Liver (tissue), 9 donors: ENCODE data around the gene HSD3B2. TPM values are rescaled to one million over a fixed set of nuclear protein-coding genes. Genes with fewer than 3 reads are reported as not detected.

Experiments used
- DNase-seq: peaks from one replicate; pipeline ENCODE4 v3.0.0-alpha.2; 2017; ENCODE audit warnings: low spot score
- H3K27ac ChIP-seq, 2 donors: one replicate each; pipeline ENCODE4 v1.7.0; 2013; ENCODE audit warnings: inconsistent platforms in 2 of 2, low read length in 2 of 2, control low read depth in 1 of 2, low read depth in 1 of 2, mild to moderate bottlenecking in 1 of 2
- H3K27me3 ChIP-seq, 4 donors: one replicate each; pipeline versions ENCODE4 v1.6.1 to v1.7.0; 2013; ENCODE audit warnings: low read length in 3 of 4, inconsistent platforms in 1 of 4, mild to moderate bottlenecking in 1 of 4, moderate library complexity in 1 of 4; ENCODE audit not compliant: control insufficient read depth in 4 of 4, insufficient read depth in 4 of 4
- H3K36me3 ChIP-seq, 4 donors: one replicate each; pipeline versions ENCODE4 v1.6.1 to v1.7.0; 2013; ENCODE audit warnings: low read length in 3 of 4, mild to moderate bottlenecking in 3 of 4, low read depth in 1 of 4, moderate library complexity in 1 of 4; ENCODE audit not compliant: control insufficient read depth in 4 of 4, insufficient read depth in 3 of 4
- H3K4me1 ChIP-seq, 4 donors: one replicate each; pipeline versions ENCODE4 v1.6.1 to v1.7.0; 2013; ENCODE audit warnings: low read length in 3 of 4, mild to moderate bottlenecking in 3 of 4, moderate library complexity in 1 of 4; ENCODE audit not compliant: control insufficient read depth in 4 of 4, insufficient read depth in 4 of 4
- H3K4me3 ChIP-seq, 3 donors: one replicate each; pipeline versions ENCODE4 v1.6.1 to v1.7.0; 2013; ENCODE audit warnings: low read length in 3 of 3, control low read depth in 1 of 3, low read depth in 1 of 3, mild to moderate bottlenecking in 1 of 3
- H3K9ac ChIP-seq, 2 donors: one replicate each; pipeline ENCODE4 v1.7.0; 2013; ENCODE audit warnings: low read length in 2 of 2, mild to moderate bottlenecking in 2 of 2, moderate library complexity in 2 of 2, control low read depth in 1 of 2, low read depth in 1 of 2
- H3K9me3 ChIP-seq, 4 donors: one replicate each; pipeline versions ENCODE4 v1.6.1 to v1.7.0; 2013; ENCODE audit warnings: low read length in 3 of 4; ENCODE audit not compliant: control insufficient read depth in 4 of 4
- EGR1 ChIP-seq, 2 donors: IDR thresholded peaks; 2 replicates each; pipeline ENCODE4 v1.6.1; 2016 to 2018; ENCODE audit warnings: antibody characterized with exemption in 2 of 2, low read depth in 2 of 2
- FOXA1 ChIP-seq: IDR thresholded peaks from 2 replicates; pipeline ENCODE4 v1.6.1; 2016; ENCODE audit warnings: antibody characterized with exemption
- FOXA2 ChIP-seq: IDR thresholded peaks from 2 replicates; pipeline ENCODE4 v1.6.1; 2016; ENCODE audit warnings: antibody characterized with exemption
- GABPA ChIP-seq, 2 donors: IDR thresholded peaks in 1 of 2; conservative IDR thresholded peaks in 1 of 2; 2 replicates each; pipeline ENCODE4 v1.6.1; 2016; ENCODE audit warnings: antibody characterized with exemption in 2 of 2, mild to moderate bottlenecking in 1 of 2, moderate library complexity in 1 of 2
- HNF4A ChIP-seq, 2 donors: conservative IDR thresholded peaks; 2 replicates each; pipeline ENCODE4 v1.6.1; 2016; ENCODE audit warnings: antibody characterized with exemption in 2 of 2, mild to moderate bottlenecking in 2 of 2
- HNF4G ChIP-seq: IDR thresholded peaks from 2 replicates; pipeline ENCODE4 v1.6.1; 2016; ENCODE audit warnings: antibody characterized with exemption
- NR2F2 ChIP-seq: IDR thresholded peaks from 2 replicates; pipeline ENCODE4 v1.6.1; 2016; ENCODE audit warnings: antibody characterized with exemption
- RXRA ChIP-seq, 2 donors: IDR thresholded peaks; 2 replicates each; pipeline ENCODE4 v1.6.1; 2017 to 2018; ENCODE audit warnings: antibody characterized with exemption in 2 of 2, mild to moderate bottlenecking in 1 of 2
- SP1 ChIP-seq: IDR thresholded peaks from 2 replicates; pipeline ENCODE4 v1.6.1; 2018; ENCODE audit warnings: antibody characterized with exemption, mild to moderate bottlenecking
- YY1 ChIP-seq: IDR thresholded peaks from 2 replicates; pipeline ENCODE4 v1.6.1; 2016; ENCODE audit warnings: antibody characterized with exemption, mild to moderate bottlenecking
- WGBS: extraction: QIAGEN DNeasy Blood & Tissue Kit; methylation state at CpG from one replicate; pipeline ENCODE4 v1.1.7; 2013; 5-methylcytosine and 5-hydroxymethylcytosine counted together
- polyA plus RNA-seq, 2 donors: library from polyadenylated mRNA; stranded (reverse) in 1 of 2; unstranded in 1 of 2; fragments of 200-250 nt in 1 of 2; fragments of >200 nt in 1 of 2; fragmentation: Nextera tagmentation in 1 of 2; extraction: Ambion mirVana in 1 of 2; gene quantifications; one replicate each; pipeline versions ENCODE4 v1.2.1 to v1.2.3, GENCODE V29; 2013 to 2015
- total RNA-seq, 2 donors: library from RNA; depleted of rRNA; stranded (reverse); fragments of >200 nt; gene quantifications; one replicate each; pipeline ENCODE4 v1.2.3, GENCODE V29; 2014
- TF ChIP-seq, protein P1 (sequence below): fragments of 150-350 bp; IDR thresholded peaks from 2 replicates; pipeline ENCODE4 v1.5.1; 2017; ENCODE audit warnings: improper control_type of control experiment, low read depth, low read length; ENCODE audit not compliant: missing input control
- TF ChIP-seq, protein P2 (sequence below): IDR thresholded peaks from 2 replicates; pipeline ENCODE4 v1.6.1; 2016; ENCODE audit warnings: antibody characterized with exemption, mild to moderate bottlenecking
- TF ChIP-seq, protein P3 (sequence below): IDR thresholded peaks from 2 replicates; pipeline ENCODE4 v1.6.1; 2016; ENCODE audit warnings: antibody characterized with exemption
- donor health status: healthy.
- donor health status: healthy.
- donor health status: healthy.
- donor health status: healthy.
- donor health status: healthy.

Gene HSD3B2
- total and polyA plus RNA-seq, 4 donors = 0.14 to 0.25 (median 0.18) TPM; not detected in 1

DNA sequence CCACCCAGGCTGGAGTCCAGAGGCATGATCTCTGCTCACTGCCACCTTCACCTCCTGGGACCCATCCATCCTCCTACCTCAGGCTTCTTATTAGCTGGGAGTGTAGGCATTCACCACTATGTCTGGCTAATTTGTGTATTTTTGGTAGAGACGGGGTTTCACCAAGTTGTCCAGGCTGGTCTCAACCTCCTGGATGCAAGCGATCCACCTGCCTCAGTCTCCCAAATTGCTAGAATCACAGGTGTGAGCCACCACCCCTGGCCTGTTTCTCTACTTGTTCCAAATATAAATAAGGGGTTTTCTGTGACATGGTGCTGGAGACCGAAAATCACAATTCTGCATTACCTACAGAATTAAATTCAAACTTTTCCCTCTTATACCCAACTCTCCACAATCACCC lies 55.4 kb downstream of the HSD3B2 start:
- no peaks in the 10 kb centered on the region for H3K36me3 ChIP-seq
- H3K27ac ChIP-seq = no peak overlapping the region
- 93% methylated on average over 3 of the region's 3 CpGs for WGBS
- no peak overlapping the region for H3K9ac ChIP-seq
- no peak overlapping the region for H3K4me3 ChIP-seq
- H3K4me1 ChIP-seq = peaks cover 17 to 46% (median 30%) of the 10 kb centered on the region in 4 donors
- no peaks in the 10 kb centered on the region for H3K27me3 ChIP-seq
- H3K9me3 ChIP-seq = no peaks in the 10 kb centered on the region
- DNase-seq = no peak
- no peak for TF ChIP-seq HNF4G
- TF ChIP-seq NR2F2 = no peak
- TF ChIP-seq SP1 = no peak
- TF ChIP-seq HNF4A (conservative IDR thresholded peaks at IDR 0.05) = no peak
- TF ChIP-seq FOXA1 = no peak
- TF ChIP-seq, protein P1, sequence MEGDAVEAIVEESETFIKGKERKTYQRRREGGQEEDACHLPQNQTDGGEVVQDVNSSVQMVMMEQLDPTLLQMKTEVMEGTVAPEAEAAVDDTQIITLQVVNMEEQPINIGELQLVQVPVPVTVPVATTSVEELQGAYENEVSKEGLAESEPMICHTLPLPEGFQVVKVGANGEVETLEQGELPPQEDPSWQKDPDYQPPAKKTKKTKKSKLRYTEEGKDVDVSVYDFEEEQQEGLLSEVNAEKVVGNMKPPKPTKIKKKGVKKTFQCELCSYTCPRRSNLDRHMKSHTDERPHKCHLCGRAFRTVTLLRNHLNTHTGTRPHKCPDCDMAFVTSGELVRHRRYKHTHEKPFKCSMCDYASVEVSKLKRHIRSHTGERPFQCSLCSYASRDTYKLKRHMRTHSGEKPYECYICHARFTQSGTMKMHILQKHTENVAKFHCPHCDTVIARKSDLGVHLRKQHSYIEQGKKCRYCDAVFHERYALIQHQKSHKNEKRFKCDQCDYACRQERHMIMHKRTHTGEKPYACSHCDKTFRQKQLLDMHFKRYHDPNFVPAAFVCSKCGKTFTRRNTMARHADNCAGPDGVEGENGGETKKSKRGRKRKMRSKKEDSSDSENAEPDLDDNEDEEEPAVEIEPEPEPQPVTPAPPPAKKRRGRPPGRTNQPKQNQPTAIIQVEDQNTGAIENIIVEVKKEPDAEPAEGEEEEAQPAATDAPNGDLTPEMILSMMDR = no peak
- TF ChIP-seq, protein P2, sequence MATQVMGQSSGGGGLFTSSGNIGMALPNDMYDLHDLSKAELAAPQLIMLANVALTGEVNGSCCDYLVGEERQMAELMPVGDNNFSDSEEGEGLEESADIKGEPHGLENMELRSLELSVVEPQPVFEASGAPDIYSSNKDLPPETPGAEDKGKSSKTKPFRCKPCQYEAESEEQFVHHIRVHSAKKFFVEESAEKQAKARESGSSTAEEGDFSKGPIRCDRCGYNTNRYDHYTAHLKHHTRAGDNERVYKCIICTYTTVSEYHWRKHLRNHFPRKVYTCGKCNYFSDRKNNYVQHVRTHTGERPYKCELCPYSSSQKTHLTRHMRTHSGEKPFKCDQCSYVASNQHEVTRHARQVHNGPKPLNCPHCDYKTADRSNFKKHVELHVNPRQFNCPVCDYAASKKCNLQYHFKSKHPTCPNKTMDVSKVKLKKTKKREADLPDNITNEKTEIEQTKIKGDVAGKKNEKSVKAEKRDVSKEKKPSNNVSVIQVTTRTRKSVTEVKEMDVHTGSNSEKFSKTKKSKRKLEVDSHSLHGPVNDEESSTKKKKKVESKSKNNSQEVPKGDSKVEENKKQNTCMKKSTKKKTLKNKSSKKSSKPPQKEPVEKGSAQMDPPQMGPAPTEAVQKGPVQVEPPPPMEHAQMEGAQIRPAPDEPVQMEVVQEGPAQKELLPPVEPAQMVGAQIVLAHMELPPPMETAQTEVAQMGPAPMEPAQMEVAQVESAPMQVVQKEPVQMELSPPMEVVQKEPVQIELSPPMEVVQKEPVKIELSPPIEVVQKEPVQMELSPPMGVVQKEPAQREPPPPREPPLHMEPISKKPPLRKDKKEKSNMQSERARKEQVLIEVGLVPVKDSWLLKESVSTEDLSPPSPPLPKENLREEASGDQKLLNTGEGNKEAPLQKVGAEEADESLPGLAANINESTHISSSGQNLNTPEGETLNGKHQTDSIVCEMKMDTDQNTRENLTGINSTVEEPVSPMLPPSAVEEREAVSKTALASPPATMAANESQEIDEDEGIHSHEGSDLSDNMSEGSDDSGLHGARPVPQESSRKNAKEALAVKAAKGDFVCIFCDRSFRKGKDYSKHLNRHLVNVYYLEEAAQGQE = no peak
- TF ChIP-seq RXRA (IDR thresholded peaks at IDR 0.05) = no peak

DNA sequence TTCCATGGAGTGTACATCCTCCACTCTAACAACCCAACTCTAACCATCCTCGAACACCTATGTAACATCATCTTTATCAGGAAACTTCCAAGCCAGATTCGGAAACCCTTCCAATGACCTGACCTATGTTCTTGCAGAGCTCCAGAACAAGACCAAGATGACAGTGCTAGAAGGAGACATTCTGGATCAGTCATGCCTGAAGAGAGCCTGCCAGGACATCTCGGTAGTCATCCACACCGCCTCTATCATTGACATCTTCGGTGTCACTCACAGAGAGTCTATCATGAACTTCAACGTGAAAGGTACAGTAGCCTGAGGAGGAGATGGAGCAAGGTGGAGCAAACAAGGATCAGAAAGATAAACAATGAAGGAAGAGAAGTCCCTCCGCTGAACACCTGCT lies 56.0 kb downstream of the HSD3B2 start:
- Histone ChIP-seq H3K36me3 (no peaks in the 10 kb centered on the region), H3K4me3 (no peak overlapping the region), H3K9ac (no peak overlapping the region), H3K4me1 (peaks cover 20 to 51% (median 35%) of the 10 kb centered on the region in 4 donors), H3K27ac (no peak overlapping the region), H3K9me3 (no peaks in the 10 kb centered on the region), H3K27me3 (no peaks in the 10 kb centered on the region)
- 87% methylated on average over 7 of the region's 7 CpGs for whole genome bisulfite sequencing
- no peak for DNase-seq
- TF ChIP-seq RXRA (IDR thresholded peaks at IDR 0.05) = no peak
- TF ChIP-seq FOXA2 = no peak
- no peak for TF ChIP-seq EGR1 (IDR thresholded peaks at IDR 0.05; ENCODE audit: low read depth in 2 of 2)
- TF ChIP-seq NR2F2 = no peak
- TF ChIP-seq, protein P1 = no peak
- TF ChIP-seq FOXA1 = no peak
- TF ChIP-seq YY1 = no peak
- TF ChIP-seq GABPA (IDR thresholded peaks at IDR 0.05 in 1 of 2, conservative IDR thresholded peaks at IDR 0.05 in 1 of 2) = no peak
- TF ChIP-seq SP1 = no peak
- no peak for TF ChIP-seq HNF4A (conservative IDR thresholded peaks at IDR 0.05)
- TF ChIP-seq, protein P3, sequence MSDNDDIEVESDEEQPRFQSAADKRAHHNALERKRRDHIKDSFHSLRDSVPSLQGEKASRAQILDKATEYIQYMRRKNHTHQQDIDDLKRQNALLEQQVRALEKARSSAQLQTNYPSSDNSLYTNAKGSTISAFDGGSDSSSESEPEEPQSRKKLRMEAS = no peak
